CD14-positive monocyte (primary cell): ENCODE results near the gene DSCAML1. TPM values are rescaled to one million over a fixed set of nuclear protein-coding genes. Genes with fewer than 3 reads are reported as not detected.

Experiments
- DNase-seq, 3 donors: peaks; one replicate each; pipeline ENCODE4 v3.0.0-alpha.2; 2011 to 2022
- H2AFZ ChIP-seq: 2 replicates; pipeline ENCODE4 v1.6.0; 2012; ENCODE audit warnings: mild to moderate bottlenecking, low read depth, low read length, inconsistent platforms; ENCODE audit not compliant: insufficient read depth, poor library complexity, severe bottlenecking
- H3K27ac ChIP-seq, 2 donors: 1 replicate in 1 of 2; 2 replicates in 1 of 2; pipeline ENCODE4 v1.5.1; 2012 to 2013; ENCODE audit warnings: low read length in 2 of 2, control low read depth in 1 of 2, inconsistent platforms in 1 of 2, low read depth in 1 of 2, mild to moderate bottlenecking in 1 of 2
- H3K27me3 ChIP-seq, 2 donors: one replicate each; pipeline versions ENCODE4 v1.6.0 to v1.6.1; 2011 to 2013; ENCODE audit warnings: low read length in 2 of 2; ENCODE audit not compliant: control insufficient read depth in 2 of 2, insufficient read depth in 2 of 2
- H3K36me3 ChIP-seq, 2 donors: replicated peaks in 1 of 2; 1 replicate in 1 of 2; 2 replicates in 1 of 2; pipeline versions ENCODE4 v1.5.1 to v1.6.1; 2012 to 2013; ENCODE audit warnings: low read length in 2 of 2, control low read depth in 1 of 2, inconsistent platforms in 1 of 2, mild to moderate bottlenecking in 1 of 2; ENCODE audit not compliant: insufficient read depth in 2 of 2, control insufficient read depth in 1 of 2
- H3K4me1 ChIP-seq, 2 donors: 1 replicate in 1 of 2; 2 replicates in 1 of 2; pipeline versions ENCODE4 v1.5.1 to v1.6.1; 2012 to 2013; ENCODE audit warnings: low read length in 2 of 2, control low read depth in 1 of 2, inconsistent platforms in 1 of 2, mild to moderate bottlenecking in 1 of 2, moderate library complexity in 1 of 2; ENCODE audit not compliant: insufficient read depth in 2 of 2, control insufficient read depth in 1 of 2
- H3K4me2 ChIP-seq: replicated peaks from 2 replicates; pipeline ENCODE3; 2012; ENCODE audit warnings: low read length, moderate library complexity, mild to moderate bottlenecking; ENCODE audit not compliant: poor library complexity, severe bottlenecking; ENCODE audit errors: extremely low read depth
- H3K4me3 ChIP-seq, 3 experiments: fragments of 200-600 bp in 1 of 3; sonication (generic) in 1 of 3; replicated peaks in 1 of 3; 1 replicate in 2 of 3; 2 replicates in 1 of 3; pipeline ENCODE4 v1.5.1; 2011 to 2013; ENCODE audit warnings: low read length in 3 of 3, mild to moderate bottlenecking in 3 of 3, control low read depth in 2 of 3, low read depth in 2 of 3, inconsistent platforms in 1 of 3, moderate library complexity in 1 of 3
- H3K79me2 ChIP-seq: 2 replicates; pipeline ENCODE4 v1.6.0; 2012; ENCODE audit warnings: mild to moderate bottlenecking, control low read depth, inconsistent platforms, low read length, moderate library complexity; ENCODE audit not compliant: insufficient read depth
- H3K9ac ChIP-seq: 2 replicates; pipeline ENCODE4 v1.6.0; 2017; ENCODE audit warnings: low read length, mild to moderate bottlenecking; ENCODE audit not compliant: insufficient read depth, poor library complexity, severe bottlenecking
- H3K9me3 ChIP-seq, 2 donors: replicated peaks in 1 of 2; 1 replicate in 1 of 2; 2 replicates in 1 of 2; pipeline versions ENCODE4 v1.5.1 to v1.6.1; 2012 to 2013; ENCODE audit warnings: low read length in 2 of 2, control low read depth in 1 of 2; ENCODE audit not compliant: control insufficient read depth in 1 of 2, insufficient read depth in 1 of 2
- H4K20me1 ChIP-seq: 2 replicates; pipeline ENCODE4 v1.6.0; 2012; ENCODE audit warnings: mild to moderate bottlenecking, low read length, control low read depth, moderate library complexity; ENCODE audit not compliant: insufficient read depth
- H3K27ac Mint-ChIP-seq, 7 donors: one replicate each; pipeline ENCODE4 v1.8.0; 2020; ENCODE audit warnings: mild to moderate bottlenecking in 7 of 7, mixed read lengths in 7 of 7, moderate library complexity in 6 of 7, inconsistent platforms in 2 of 7
- H3K27me3 Mint-ChIP-seq, 3 donors: one replicate each; pipeline ENCODE4 v1.8.0; 2021 to 2022; ENCODE audit warnings: low read depth in 3 of 3, mild to moderate bottlenecking in 3 of 3, mixed read lengths in 3 of 3, moderate library complexity in 3 of 3, inconsistent platforms in 1 of 3
- H3K36me3 Mint-ChIP-seq, 2 donors: one replicate each; pipeline ENCODE4 v1.8.0; 2020; ENCODE audit warnings: mixed read lengths in 2 of 2, inconsistent platforms in 1 of 2, mild to moderate bottlenecking in 1 of 2
- H3K4me1 Mint-ChIP-seq: one replicate; pipeline ENCODE4 v1.8.0; 2020; ENCODE audit warnings: mild to moderate bottlenecking, mixed read lengths
- H3K4me3 Mint-ChIP-seq, 2 donors: one replicate each; pipeline ENCODE4 v1.8.0; 2020; ENCODE audit warnings: mild to moderate bottlenecking in 2 of 2, mixed read lengths in 2 of 2, moderate library complexity in 1 of 2
- H3K9me3 Mint-ChIP-seq, 7 donors: one replicate each; pipeline ENCODE4 v1.8.0; 2020 to 2022; ENCODE audit warnings: mixed read lengths in 7 of 7, mild to moderate bottlenecking in 6 of 7, moderate library complexity in 6 of 7, inconsistent platforms in 2 of 7
- CTCF ChIP-seq: fragments of 200-600 bp; IDR thresholded peaks from one replicate; pipeline ENCODE4 v1.8.0; 2022; ENCODE audit warnings: antibody characterized with exemption, mild to moderate bottlenecking
- WGBS: methylation state at CpG from one replicate; pipeline ENCODE4 v1.1.5; 2013; ENCODE audit warnings: missing lambda C conversion rate; ENCODE audit not compliant: insufficient coverage; 5-methylcytosine and 5-hydroxymethylcytosine counted together
- intact Hi-C, 2 donors: fragments of 100-400 bp; cut with micrococcal nuclease; formaldehyde crosslinking; loops; one replicate each; pipeline versions ENCODE4 v1.15.0 to v1.15.1; 2023
- polyA plus RNA-seq, 3 donors: library from polyadenylated mRNA; depleted of rRNA in 1 of 3; unstranded in 2 of 3; stranded (reverse) in 1 of 3; fragments of 300-500 nt in 2 of 3; fragments of >200 nt in 1 of 3; fragmentation: Illumina TruSeq in 2 of 3; gene quantifications; 1 replicate in 2 of 3; 2 replicates in 1 of 3; pipeline ENCODE4 v1.2.3, GENCODE V29; 2012 to 2021

DSCAML1 gene
- polyA plus RNA-seq, 3 donors = not detected

- 42% methylated on average over 37 of the region's 38 CpGs for WGBS
- Histone ChIP-seq H3K4me3 (no peak overlapping the region), H3K79me2 (no peaks in the 10 kb centered on the region), H3K4me1 (no peaks in the 10 kb centered on the region), H3K9me3 (no peaks in the 10 kb centered on the region), H3K9ac (no peak overlapping the region), H2AFZ (no peak overlapping the region), H3K27ac (no peak overlapping the region), H3K4me2 (no peak overlapping the region), H4K20me1 (no peaks in the 10 kb centered on the region), H3K36me3 (no peaks in the 10 kb centered on the region), H3K27me3 (peaks cover 0 to 14% of the 10 kb centered on the region in 2 donors)
- H3K4me3 Mint-ChIP-seq = peak overlapping the region in 1 of 2 donors; percentile 7
- intact Hi-C loops = no loop called here
- no peaks in the 10 kb centered on the region for H3K36me3 Mint-ChIP-seq
- TF ChIP-seq CTCF = peak; percentile 22
- peak overlapping the region in 1 of 7 donors; percentile 43 for H3K27ac Mint-ChIP-seq
- DNase-seq = peak in 2 of 3 donors; percentile 5 to 29
- H3K4me1 Mint-ChIP-seq = no peaks in the 10 kb centered on the region
- H3K27me3 Mint-ChIP-seq = peaks cover 13 to 36% (median 16%) of the 10 kb centered on the region in 3 donors
- H3K9me3 Mint-ChIP-seq = peaks cover 0 to 7% (median 2%) of the 10 kb centered on the region in 7 donors
Measured at GRCh38 chr11:117443266-117444186, 353.5 kb downstream of the DSCAML1 start.

- 98% methylated on average over 8 of the region's 12 CpGs for WGBS
- peaks cover 0 to 14% of the 10 kb centered on the region in 2 donors for H3K27me3 ChIP-seq
- H3K27ac ChIP-seq = no peak overlapping the region
- intact Hi-C loops = no loop called here
- no peaks in the 10 kb centered on the region for H3K36me3 ChIP-seq
- H3K36me3 Mint-ChIP-seq = no peaks in the 10 kb centered on the region
- DNase-seq = no peak
- H2AFZ ChIP-seq = no peak overlapping the region
- no peaks in the 10 kb centered on the region for H4K20me1 ChIP-seq
- H3K9ac ChIP-seq = no peak overlapping the region
- H3K9me3 Mint-ChIP-seq = peaks cover 0 to 7% (median 2%) of the 10 kb centered on the region in 7 donors
- no peak overlapping the region for H3K4me3 ChIP-seq
- no peaks in the 10 kb centered on the region for H3K9me3 ChIP-seq
- peaks cover 10 to 34% (median 16%) of the 10 kb centered on the region in 3 donors for H3K27me3 Mint-ChIP-seq
- peak overlapping the region in 1 of 2 donors; percentile 5 for H3K4me3 Mint-ChIP-seq
- H3K4me1 ChIP-seq = no peaks in the 10 kb centered on the region
- no peaks in the 10 kb centered on the region for H3K79me2 ChIP-seq
- H3K4me2 ChIP-seq = no peak overlapping the region
- no peaks in the 10 kb centered on the region for H3K4me1 Mint-ChIP-seq
- TF ChIP-seq CTCF = no peak
- no peak overlapping the region for H3K27ac Mint-ChIP-seq
Measured at GRCh38 chr11:117442869-117443239, 354.2 kb downstream of the DSCAML1 start.
